Measurements from ENCODE around the gene IL21R.

IL21R gene

DNA sequence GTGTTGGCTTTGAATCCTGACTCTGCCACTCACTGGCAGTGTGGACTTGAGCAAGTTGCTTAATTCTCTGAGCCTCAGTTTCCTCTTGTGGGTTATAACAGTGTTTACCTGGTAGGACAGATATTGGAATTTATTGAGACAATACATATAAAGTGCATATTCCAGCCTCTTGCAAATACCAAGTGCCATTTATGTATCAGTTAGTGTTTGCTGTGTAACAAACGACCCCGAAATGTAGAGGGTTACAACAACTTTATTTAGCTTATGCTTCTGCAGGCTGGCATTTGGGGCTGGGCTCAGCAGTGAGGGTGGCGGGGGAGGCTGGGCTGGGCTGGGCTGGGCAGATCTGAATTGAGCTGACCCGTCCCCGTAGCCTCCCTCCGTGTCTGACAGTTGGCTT lies 42.4 kb upstream of the IL21R start:
- Histone ChIP-seq H3K9me3 (no peaks in the 10 kb centered on the region), H3K27ac (no peak overlapping the region), H3K4me1 (ENCODE audit: control insufficient read depth in 1 of 2, insufficient read depth in 1 of 2, low read depth in 1 of 2, low read length in 1 of 2) (peaks cover 0 to 12% of the 10 kb centered on the region in 2 experiments), H3K36me3 (peaks cover 99% of the 10 kb centered on the region), H3K27me3 (no peaks in the 10 kb centered on the region), H3K4me3 (ENCODE audit: low read depth in 1 of 2, low read length in 1 of 2) (no peak overlapping the region)
- TF ChIP-seq, protein P1, sequence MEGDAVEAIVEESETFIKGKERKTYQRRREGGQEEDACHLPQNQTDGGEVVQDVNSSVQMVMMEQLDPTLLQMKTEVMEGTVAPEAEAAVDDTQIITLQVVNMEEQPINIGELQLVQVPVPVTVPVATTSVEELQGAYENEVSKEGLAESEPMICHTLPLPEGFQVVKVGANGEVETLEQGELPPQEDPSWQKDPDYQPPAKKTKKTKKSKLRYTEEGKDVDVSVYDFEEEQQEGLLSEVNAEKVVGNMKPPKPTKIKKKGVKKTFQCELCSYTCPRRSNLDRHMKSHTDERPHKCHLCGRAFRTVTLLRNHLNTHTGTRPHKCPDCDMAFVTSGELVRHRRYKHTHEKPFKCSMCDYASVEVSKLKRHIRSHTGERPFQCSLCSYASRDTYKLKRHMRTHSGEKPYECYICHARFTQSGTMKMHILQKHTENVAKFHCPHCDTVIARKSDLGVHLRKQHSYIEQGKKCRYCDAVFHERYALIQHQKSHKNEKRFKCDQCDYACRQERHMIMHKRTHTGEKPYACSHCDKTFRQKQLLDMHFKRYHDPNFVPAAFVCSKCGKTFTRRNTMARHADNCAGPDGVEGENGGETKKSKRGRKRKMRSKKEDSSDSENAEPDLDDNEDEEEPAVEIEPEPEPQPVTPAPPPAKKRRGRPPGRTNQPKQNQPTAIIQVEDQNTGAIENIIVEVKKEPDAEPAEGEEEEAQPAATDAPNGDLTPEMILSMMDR (IDR thresholded peaks at IDR 0.05): no peak

DNA sequence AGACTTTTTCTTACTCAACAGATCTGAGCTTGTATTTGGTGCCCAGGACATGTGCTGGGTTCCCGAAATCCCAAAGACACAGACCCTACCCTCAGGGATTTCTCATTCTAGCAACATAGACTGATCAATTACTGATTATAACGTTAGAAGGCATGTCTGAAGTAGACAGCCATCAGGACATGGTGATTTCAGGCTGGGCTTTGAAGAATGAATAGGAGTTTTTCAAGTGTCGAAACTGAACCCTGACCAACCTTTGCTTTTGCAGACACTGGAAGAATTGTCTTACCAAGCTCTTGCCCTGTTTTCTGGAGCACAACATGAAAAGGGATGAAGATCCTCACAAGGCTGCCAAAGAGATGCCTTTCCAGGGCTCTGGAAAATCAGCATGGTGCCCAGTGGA lies 40.0 kb upstream of the IL21R start:
- no peaks in the 10 kb centered on the region for H3K9me3 ChIP-seq
- H3K27ac ChIP-seq: peak overlapping the region; percentile 60
- no peak overlapping the region for H3K4me3 ChIP-seq (ENCODE audit: low read depth in 1 of 2, low read length in 1 of 2)
- H3K36me3 ChIP-seq: peaks cover 80% of the 10 kb centered on the region
- H3K27me3 ChIP-seq: no peaks in the 10 kb centered on the region
- H3K4me1 ChIP-seq (ENCODE audit: control insufficient read depth in 1 of 2, insufficient read depth in 1 of 2, low read depth in 1 of 2, low read length in 1 of 2): peaks cover 3 to 13% of the 10 kb centered on the region in 2 experiments
- TF ChIP-seq, protein P1 (IDR thresholded peaks at IDR 0.05): no peak

DNA sequence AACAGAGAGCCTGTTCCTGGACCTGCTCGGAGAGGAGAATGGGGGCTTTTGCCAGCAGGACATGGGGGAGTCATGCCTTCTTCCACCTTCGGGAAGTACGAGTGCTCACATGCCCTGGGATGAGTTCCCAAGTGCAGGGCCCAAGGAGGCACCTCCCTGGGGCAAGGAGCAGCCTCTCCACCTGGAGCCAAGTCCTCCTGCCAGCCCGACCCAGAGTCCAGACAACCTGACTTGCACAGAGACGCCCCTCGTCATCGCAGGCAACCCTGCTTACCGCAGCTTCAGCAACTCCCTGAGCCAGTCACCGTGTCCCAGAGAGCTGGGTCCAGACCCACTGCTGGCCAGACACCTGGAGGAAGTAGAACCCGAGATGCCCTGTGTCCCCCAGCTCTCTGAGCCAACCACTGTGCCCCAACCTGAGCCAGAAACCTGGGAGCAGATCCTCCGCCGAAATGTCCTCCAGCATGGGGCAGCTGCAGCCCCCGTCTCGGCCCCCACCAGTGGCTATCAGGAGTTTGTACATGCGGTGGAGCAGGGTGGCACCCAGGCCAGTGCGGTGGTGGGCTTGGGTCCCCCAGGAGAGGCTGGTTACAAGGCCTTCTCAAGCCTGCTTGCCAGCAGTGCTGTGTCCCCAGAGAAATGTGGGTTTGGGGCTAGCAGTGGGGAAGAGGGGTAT lies 39.3 kb upstream of the IL21R start:
- Histone ChIP-seq H3K27me3 (no peaks in the 10 kb centered on the region), H3K4me1 (ENCODE audit: control insufficient read depth in 1 of 2, insufficient read depth in 1 of 2, low read depth in 1 of 2, low read length in 1 of 2) (peaks cover 10 to 21% of the 10 kb centered on the region in 2 experiments), H3K36me3 (peaks cover 73% of the 10 kb centered on the region), H3K4me3 (ENCODE audit: low read depth in 1 of 2, low read length in 1 of 2) (no peak overlapping the region), H3K9me3 (no peaks in the 10 kb centered on the region), H3K27ac (peak overlapping the region; percentile 60)
- TF ChIP-seq, protein P1 (IDR thresholded peaks at IDR 0.05): no peak

DNA sequence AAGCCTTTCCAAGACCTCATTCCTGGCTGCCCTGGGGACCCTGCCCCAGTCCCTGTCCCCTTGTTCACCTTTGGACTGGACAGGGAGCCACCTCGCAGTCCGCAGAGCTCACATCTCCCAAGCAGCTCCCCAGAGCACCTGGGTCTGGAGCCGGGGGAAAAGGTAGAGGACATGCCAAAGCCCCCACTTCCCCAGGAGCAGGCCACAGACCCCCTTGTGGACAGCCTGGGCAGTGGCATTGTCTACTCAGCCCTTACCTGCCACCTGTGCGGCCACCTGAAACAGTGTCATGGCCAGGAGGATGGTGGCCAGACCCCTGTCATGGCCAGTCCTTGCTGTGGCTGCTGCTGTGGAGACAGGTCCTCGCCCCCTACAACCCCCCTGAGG lies 38.7 kb upstream of the IL21R start:
- peak overlapping the region; percentile 60 for H3K27ac ChIP-seq
- H3K36me3 ChIP-seq: peaks cover 67% of the 10 kb centered on the region
- no peak overlapping the region for H3K4me3 ChIP-seq (ENCODE audit: low read depth in 1 of 2, low read length in 1 of 2)
- H3K9me3 ChIP-seq: no peaks in the 10 kb centered on the region
- TF ChIP-seq, protein P1 (IDR thresholded peaks at IDR 0.05): no peak
- H3K4me1 ChIP-seq (ENCODE audit: control insufficient read depth in 1 of 2, insufficient read depth in 1 of 2, low read depth in 1 of 2, low read length in 1 of 2): peaks cover 16 to 25% of the 10 kb centered on the region in 2 experiments
- no peaks in the 10 kb centered on the region for H3K27me3 ChIP-seq

DNA sequence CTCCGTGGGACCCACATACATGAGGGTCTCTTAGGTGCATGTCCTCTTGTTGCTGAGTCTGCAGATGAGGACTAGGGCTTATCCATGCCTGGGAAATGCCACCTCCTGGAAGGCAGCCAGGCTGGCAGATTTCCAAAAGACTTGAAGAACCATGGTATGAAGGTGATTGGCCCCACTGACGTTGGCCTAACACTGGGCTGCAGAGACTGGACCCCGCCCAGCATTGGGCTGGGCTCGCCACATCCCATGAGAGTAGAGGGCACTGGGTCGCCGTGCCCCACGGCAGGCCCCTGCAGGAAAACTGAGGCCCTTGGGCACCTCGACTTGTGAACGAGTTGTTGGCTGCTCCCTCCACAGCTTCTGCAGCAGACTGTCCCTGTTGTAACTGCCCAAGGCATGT lies 38.2 kb upstream of the IL21R start:
- peaks cover 62% of the 10 kb centered on the region for H3K36me3 ChIP-seq
- no peak overlapping the region for H3K4me3 ChIP-seq (ENCODE audit: low read depth in 1 of 2, low read length in 1 of 2)
- TF ChIP-seq, protein P1 (IDR thresholded peaks at IDR 0.05): no peak
- peaks cover 18 to 27% of the 10 kb centered on the region in 2 experiments for H3K4me1 ChIP-seq (ENCODE audit: control insufficient read depth in 1 of 2, insufficient read depth in 1 of 2, low read depth in 1 of 2, low read length in 1 of 2)
- H3K27ac ChIP-seq: peak overlapping the region; percentile 60
- H3K9me3 ChIP-seq: no peaks in the 10 kb centered on the region
- H3K27me3 ChIP-seq: no peaks in the 10 kb centered on the region

Measured in neutrophil (primary cell).